Measurements from ENCODE around the gene PLCD3.

Gene PLCD3

DNA sequence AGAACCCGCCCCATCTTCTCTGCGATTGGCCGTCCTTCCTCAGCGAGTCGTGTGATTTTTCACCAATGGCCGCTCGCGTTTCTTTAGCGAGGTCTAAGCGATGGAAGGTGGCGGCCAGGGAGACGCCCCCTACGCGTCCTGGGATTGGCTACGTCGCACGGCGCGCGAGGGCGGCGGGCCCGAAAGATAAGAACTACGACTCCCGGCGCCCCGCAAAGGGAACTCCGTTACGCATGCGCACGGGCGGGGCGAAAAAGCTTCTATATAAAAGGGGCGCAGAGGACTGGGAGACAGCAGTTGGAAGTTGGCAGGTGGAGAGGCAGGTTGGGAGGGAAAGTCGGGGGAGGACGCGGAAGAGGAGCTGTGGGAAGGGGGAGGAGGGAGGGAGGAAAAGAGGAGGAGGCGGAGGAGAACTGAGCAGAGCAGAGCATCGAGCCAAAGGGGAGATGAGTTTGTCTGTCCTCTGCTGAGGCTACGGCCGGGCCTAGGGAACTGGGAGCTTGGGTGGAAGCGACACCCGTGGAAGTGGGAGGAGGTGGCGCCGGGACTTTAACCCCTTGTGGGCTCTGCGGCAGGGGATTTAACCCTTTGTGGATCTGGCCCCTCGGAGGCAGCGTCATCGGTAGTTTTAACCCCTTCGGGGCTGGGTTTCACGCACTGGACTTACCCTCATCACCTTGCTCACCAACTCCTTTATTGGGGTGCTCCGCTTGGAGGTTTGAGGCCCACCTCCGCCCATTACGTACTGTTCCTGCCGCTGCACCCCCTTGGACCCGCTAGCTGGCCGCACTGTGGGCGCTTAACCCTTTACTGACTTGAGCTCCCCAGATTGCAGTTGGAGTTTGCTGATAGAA is 16.1 kb upstream of the PLCD3 start, which contains the start of gene HEXIM1:
TSS of gene HEXIM1 (plus strand) at position 293 of the 854 bp plus-strand sequence. CDS start 716 bp downstream, outside the sequence.
- no peaks in the 10 kb centered on the region for H3K36me3 ChIP-seq
- intact Hi-C loops (cut with DNase I; ENCODE audit: low total_unique reads): no loop called here
- TF ChIP-seq, protein P1, sequence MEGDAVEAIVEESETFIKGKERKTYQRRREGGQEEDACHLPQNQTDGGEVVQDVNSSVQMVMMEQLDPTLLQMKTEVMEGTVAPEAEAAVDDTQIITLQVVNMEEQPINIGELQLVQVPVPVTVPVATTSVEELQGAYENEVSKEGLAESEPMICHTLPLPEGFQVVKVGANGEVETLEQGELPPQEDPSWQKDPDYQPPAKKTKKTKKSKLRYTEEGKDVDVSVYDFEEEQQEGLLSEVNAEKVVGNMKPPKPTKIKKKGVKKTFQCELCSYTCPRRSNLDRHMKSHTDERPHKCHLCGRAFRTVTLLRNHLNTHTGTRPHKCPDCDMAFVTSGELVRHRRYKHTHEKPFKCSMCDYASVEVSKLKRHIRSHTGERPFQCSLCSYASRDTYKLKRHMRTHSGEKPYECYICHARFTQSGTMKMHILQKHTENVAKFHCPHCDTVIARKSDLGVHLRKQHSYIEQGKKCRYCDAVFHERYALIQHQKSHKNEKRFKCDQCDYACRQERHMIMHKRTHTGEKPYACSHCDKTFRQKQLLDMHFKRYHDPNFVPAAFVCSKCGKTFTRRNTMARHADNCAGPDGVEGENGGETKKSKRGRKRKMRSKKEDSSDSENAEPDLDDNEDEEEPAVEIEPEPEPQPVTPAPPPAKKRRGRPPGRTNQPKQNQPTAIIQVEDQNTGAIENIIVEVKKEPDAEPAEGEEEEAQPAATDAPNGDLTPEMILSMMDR (IDR thresholded peaks at IDR 0.05): no peak
- H3K27ac ChIP-seq: peak within 1 kb of the TSS; percentile 97 to 99
- H3K27me3 ChIP-seq: no peaks in the 10 kb centered on the region
- H3K4me3 ChIP-seq: peak within 1 kb of the TSS; percentile 74 to 78
- H3K4me1 ChIP-seq: peaks cover 0 to 61% (median 53%) of the 10 kb centered on the region in 4 donors
- H3K9me3 ChIP-seq: no peaks in the 10 kb centered on the region
- DNase-seq: peak; percentile 99 to 100

DNA sequence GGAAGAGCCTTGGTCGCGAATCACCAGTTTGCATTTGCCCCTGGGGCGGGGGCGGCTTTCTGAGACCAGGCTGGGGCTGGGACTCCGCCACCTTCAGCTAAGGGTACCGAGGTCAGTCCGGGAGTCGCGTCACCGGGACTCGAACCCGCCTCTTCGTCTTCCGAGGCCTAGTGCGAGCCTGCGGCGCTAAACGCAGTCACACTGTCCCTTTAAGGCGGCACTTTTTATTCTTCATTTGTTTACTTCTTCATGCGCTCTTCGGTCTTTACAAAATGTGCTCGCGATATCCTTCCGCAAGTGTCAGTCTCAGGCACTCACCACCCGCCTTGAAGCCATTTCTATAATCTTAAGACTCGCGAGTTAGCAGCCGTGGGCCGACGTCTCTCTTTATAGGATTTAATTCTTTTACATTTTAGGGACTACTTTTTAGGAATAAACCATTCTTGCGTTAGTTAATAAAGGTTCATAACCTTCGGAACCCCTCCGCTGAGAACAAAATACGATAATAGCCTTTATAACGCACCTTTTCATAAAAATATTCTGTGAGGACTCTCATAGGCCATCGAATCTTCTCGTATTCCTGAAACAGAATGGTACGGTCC is 15.4 kb upstream of the PLCD3 start:
- Histone ChIP-seq H3K9me3 (no peaks in the 10 kb centered on the region), H3K27ac (peak overlapping the region; percentile 95 to 99), H3K36me3 (no peaks in the 10 kb centered on the region), H3K4me3 (peak overlapping the region; percentile 74 to 78), H3K4me1 (peaks cover 0 to 65% (median 54%) of the 10 kb centered on the region in 4 donors), H3K27me3 (no peaks in the 10 kb centered on the region)
- DNase-seq: peak; percentile 77 to 90
- intact Hi-C loops (cut with DNase I; ENCODE audit: low total_unique reads): no loop called here
- TF ChIP-seq, protein P1 (IDR thresholded peaks at IDR 0.05): no peak

DNA sequence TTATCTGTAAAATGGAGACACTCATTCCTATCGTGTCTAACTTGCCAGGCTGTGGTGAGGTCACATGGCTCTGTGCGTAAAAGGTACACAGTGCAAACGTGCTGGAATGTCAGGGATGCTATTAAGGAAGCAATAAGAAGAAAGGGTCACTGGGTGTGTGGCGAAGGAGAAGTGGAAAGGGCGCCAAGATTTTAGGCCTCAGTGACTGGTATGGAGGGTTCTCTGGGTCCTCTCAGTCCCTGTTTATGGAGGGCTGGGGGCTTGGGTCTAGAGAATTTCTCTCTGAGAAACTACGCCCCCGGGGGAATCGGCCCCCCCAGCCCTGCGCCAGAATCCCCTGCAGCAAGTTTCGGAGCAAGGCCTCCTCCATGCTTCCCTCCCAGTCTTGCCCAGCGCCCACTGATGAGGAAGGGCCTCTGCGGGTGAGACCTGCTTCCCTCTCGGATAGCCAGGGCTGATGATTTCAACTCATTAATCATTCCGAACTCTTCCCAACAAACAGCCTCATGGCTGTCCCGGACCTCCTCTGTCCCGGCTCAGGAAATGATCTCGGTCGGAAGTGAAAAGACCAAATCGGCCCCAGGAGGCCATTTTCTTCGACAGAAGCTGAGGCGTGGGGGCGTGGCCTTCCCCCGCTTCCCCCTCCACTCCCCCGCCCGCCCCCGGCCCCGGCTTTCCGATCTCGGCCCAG is 14.7 kb upstream of the PLCD3 start:
- TF ChIP-seq, protein P1 (IDR thresholded peaks at IDR 0.05): no peak
- no peaks in the 10 kb centered on the region for H3K36me3 ChIP-seq
- intact Hi-C loops (cut with DNase I; ENCODE audit: low total_unique reads): no loop called here
- peak overlapping the region; percentile 95 to 99 for H3K27ac ChIP-seq
- H3K4me1 ChIP-seq: peaks cover 0 to 58% (median 47%) of the 10 kb centered on the region in 4 donors
- H3K27me3 ChIP-seq: no peaks in the 10 kb centered on the region
- DNase-seq: peak; percentile 75 to 89
- peak overlapping the region; percentile 74 to 78 for H3K4me3 ChIP-seq
- H3K9me3 ChIP-seq: no peaks in the 10 kb centered on the region

DNA sequence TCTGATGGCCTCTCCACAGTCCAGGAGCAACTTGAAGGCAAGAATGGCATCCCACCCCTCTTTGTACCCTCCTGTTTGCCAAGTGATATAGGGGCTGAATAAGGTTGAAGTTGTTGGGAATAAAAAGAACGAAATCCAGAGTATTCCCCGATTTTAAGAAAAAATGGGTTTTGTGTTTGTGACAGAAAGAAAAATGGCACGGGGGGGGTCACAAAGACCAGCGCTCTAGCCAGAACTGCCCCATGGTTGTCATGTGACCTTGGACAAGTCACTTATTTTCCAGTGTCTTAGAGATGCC is 14.2 kb upstream of the PLCD3 start:
- Histone ChIP-seq H3K4me3 (peak overlapping the region; percentile 74 to 78), H3K9me3 (no peaks in the 10 kb centered on the region), H3K27me3 (no peaks in the 10 kb centered on the region), H3K4me1 (peaks cover 0 to 53% (median 42%) of the 10 kb centered on the region in 4 donors), H3K36me3 (no peaks in the 10 kb centered on the region), H3K27ac (peak overlapping the region; percentile 95 to 99)
- DNase-seq: no peak
- intact Hi-C loops (cut with DNase I; ENCODE audit: low total_unique reads): no loop called here
- TF ChIP-seq, protein P1 (IDR thresholded peaks at IDR 0.05): no peak

DNA sequence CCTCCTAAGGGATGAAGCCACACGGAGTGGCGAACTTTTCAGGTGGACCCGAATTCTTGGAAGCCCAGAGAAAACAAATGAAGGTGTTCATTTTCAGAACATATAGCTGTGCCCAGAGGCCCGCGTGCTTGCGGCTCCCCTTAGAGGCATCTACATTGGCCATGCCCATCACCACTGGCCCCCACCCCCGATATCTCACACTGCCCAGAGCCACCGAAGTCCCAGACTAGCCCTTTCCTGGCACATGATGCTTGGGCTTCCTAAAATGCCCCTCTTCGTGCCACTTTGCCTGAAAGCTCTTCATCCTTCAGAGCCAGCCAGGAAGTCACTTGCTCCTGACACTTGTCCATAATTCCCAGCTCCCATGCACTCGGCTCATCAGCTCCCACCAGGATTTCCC is 13.9 kb upstream of the PLCD3 start:
- no peak for DNase-seq
- Histone ChIP-seq H3K36me3 (no peaks in the 10 kb centered on the region), H3K4me3 (no peak overlapping the region), H3K9me3 (no peaks in the 10 kb centered on the region), H3K27ac (peak overlapping the region; percentile 95 to 99), H3K4me1 (peaks cover 0 to 50% (median 39%) of the 10 kb centered on the region in 4 donors), H3K27me3 (no peaks in the 10 kb centered on the region)
- TF ChIP-seq, protein P1 (IDR thresholded peaks at IDR 0.05): no peak
- intact Hi-C loops (cut with DNase I; ENCODE audit: low total_unique reads): no loop called here
